HepG2 (cell line): ENCODE results near the gene KMT5C. TPM values are rescaled to one million over a fixed set of nuclear protein-coding genes. Genes with fewer than 3 reads are reported as not detected.
A peak's percentile ranks its signal among the peaks of the same experiment; 100 is the strongest.

Source experiments
- ATAC-seq: fragments of 200-7000 bp; cut with Tn5 transposase; 3 replicates; pipeline ENCODE4 v1.9.1; 2020; ENCODE audit warnings: mild to moderate bottlenecking, moderate library complexity
- BruUV-seq: library from RNA; stranded (reverse); fragments of 400-500 nt; replicated peaks from 2 replicates; lab custom pipeline; 2021; lab: Mats Ljungman, UMichigan
- CTCF ChIA-PET: fragments of 300-600 bp; formaldehyde crosslinking; extraction: SDS; loops from one replicate; lab custom pipeline; 2021; ENCODE audit warnings: low total read pairs, inconsistent platforms, low intra/inter-chr PET ratio; lab: Yijun Ruan, JAX
- POLR2A ChIA-PET: fragments of 350-600 bp; sonication (Branson Sonifier 250); formaldehyde crosslinking; loops from one replicate; lab custom pipeline; 2020; ENCODE audit warnings: antibody characterized with exemption, inconsistent platforms; lab: Yijun Ruan, JAX
- DNase-seq: peaks from one replicate; pipeline ENCODE4 v3.0.0-alpha.2; 2015; ENCODE audit warnings: low spot score
- FAIRE-seq: peaks from 3 replicates; lab custom pipeline; 2011; peaks lifted over from hg19 to GRCh38; lab: Jason Lieb, UNC
- H2AFZ ChIP-seq: one replicate; pipeline ENCODE4 v1.6.1; 2011; ENCODE audit warnings: low read length, inconsistent platforms
- H3K27ac ChIP-seq: fragments of 300-600 bp; 3 replicates; pipeline ENCODE4 v1.8.0; 2011; ENCODE audit warnings: mixed run types, mild to moderate bottlenecking, mixed read lengths, low read length, inconsistent platforms; ENCODE audit not compliant: insufficient read depth; ENCODE audit errors: extremely low read length
- H3K27me3 ChIP-seq, 2 experiments: fragments of 200-600 bp in 1 of 2; 2 replicates in 1 of 2; 3 replicates in 1 of 2; pipeline versions ENCODE4 v1.6.0 to v1.8.0; 2011; ENCODE audit warnings: low read length in 2 of 2, mild to moderate bottlenecking in 2 of 2, moderate library complexity in 2 of 2, inconsistent platforms in 1 of 2; ENCODE audit not compliant: insufficient read depth in 2 of 2, control insufficient read depth in 1 of 2
- H3K36me3 ChIP-seq, 2 experiments: fragments of 200-600 bp in 1 of 2; replicated peaks in 1 of 2; 2 replicates in 1 of 2; 3 replicates in 1 of 2; pipeline versions ENCODE4 v1.5.1 to v1.8.0; 2011; ENCODE audit warnings: low read length in 2 of 2, inconsistent platforms in 1 of 2; ENCODE audit not compliant: insufficient read depth in 2 of 2, control insufficient read depth in 1 of 2
- H3K4me1 ChIP-seq: 2 replicates; pipeline ENCODE4 v1.5.1; 2012; ENCODE audit warnings: low read length, inconsistent platforms; ENCODE audit not compliant: insufficient read depth
- H3K4me2 ChIP-seq: 2 replicates; pipeline ENCODE4 v1.6.0; 2011; ENCODE audit warnings: low read depth, low read length, inconsistent platforms
- H3K4me3 ChIP-seq, 3 experiments: fragments of 200-600 bp in 1 of 3; sonication (generic), shearing (Covaris generic) in 1 of 3; replicated peaks in 1 of 3; 2 replicates each; pipeline ENCODE4 v1.5.1; 2011 to 2016; ENCODE audit warnings: low read length in 3 of 3, inconsistent platforms in 2 of 3, low read depth in 2 of 3, mild to moderate bottlenecking in 2 of 3, control low read depth in 1 of 3, mixed read lengths in 1 of 3; ENCODE audit not compliant: insufficient read depth in 1 of 3
- H3K79me2 ChIP-seq: one replicate; pipeline ENCODE4 v1.6.1; 2011; ENCODE audit warnings: low read length, inconsistent platforms; ENCODE audit not compliant: insufficient read depth
- H3K9ac ChIP-seq: 2 replicates; pipeline ENCODE4 v1.6.0; 2011; ENCODE audit warnings: mild to moderate bottlenecking, low read depth, low read length, inconsistent platforms; ENCODE audit not compliant: insufficient read depth
- H3K9me3 ChIP-seq: 2 replicates; pipeline ENCODE4 v1.5.1; 2012; ENCODE audit warnings: mild to moderate bottlenecking, low read length
- H4K20me1 ChIP-seq: 2 replicates; pipeline ENCODE4 v1.6.0; 2011; ENCODE audit warnings: inconsistent platforms, mild to moderate bottlenecking, low read length, moderate library complexity; ENCODE audit not compliant: insufficient read depth
- AGO2 ChIP-seq: fragments of 200-400 bp; formaldehyde crosslinking; optimal IDR thresholded peaks from 2 replicates; pipeline ENCODE3; 2017; ENCODE audit warnings: mild to moderate bottlenecking, low read depth, low read length, moderate library complexity
- KDM2A ChIP-seq: sonication (generic); formaldehyde crosslinking; IDR thresholded peaks from 2 replicates; pipeline ENCODE4 v1.4.0; 2020; ENCODE audit warnings: low read depth, missing genetic modification reagents, borderline replicate concordance
- NONO ChIP-seq, 2 experiments: fragments of 450-650 bp in 1 of 2; sonication (generic) in 1 of 2; formaldehyde crosslinking in 1 of 2; IDR thresholded peaks in 1 of 2; conservative IDR thresholded peaks in 1 of 2; 2 replicates each; pipeline versions ENCODE4 v1.6.1 to v1.8.0; 2017 to 2022; ENCODE audit warnings: mild to moderate bottlenecking in 1 of 2, missing genetic modification reagents in 1 of 2, moderate library complexity in 1 of 2
- POLR2A ChIP-seq, 2 experiments: IDR thresholded peaks; 2 replicates each; pipeline ENCODE4 v1.6.1; 2011; ENCODE audit warnings: low read depth in 2 of 2, low read length in 2 of 2, mild to moderate bottlenecking in 1 of 2, moderate library complexity in 1 of 2; ENCODE audit not compliant: insufficient read depth in 1 of 2
- POLR2AphosphoS5 ChIP-seq: IDR thresholded peaks from 2 replicates; pipeline ENCODE4 v1.6.1; 2012; ENCODE audit warnings: low read depth, low read length
- RBFOX2 ChIP-seq: fragments of 200-400 bp; formaldehyde crosslinking; IDR thresholded peaks from 2 replicates; pipeline ENCODE4 v1.6.1; 2017; ENCODE audit warnings: low read depth, mild to moderate bottlenecking, low read length
- REPIN1 ChIP-seq: sonication (generic); formaldehyde crosslinking; IDR thresholded peaks from 2 replicates; pipeline ENCODE4 v1.8.0; 2022; ENCODE audit warnings: missing genetic modification reagents, low read depth, mild to moderate bottlenecking, borderline replicate concordance
- SALL1 ChIP-seq: sonication (generic); formaldehyde crosslinking; IDR thresholded peaks from 2 replicates; pipeline ENCODE4 v1.8.0; 2022; ENCODE audit warnings: mild to moderate bottlenecking, missing genetic modification reagents
- ZFX ChIP-seq: sonication (generic); formaldehyde crosslinking; IDR thresholded peaks from 2 replicates; pipeline ENCODE4 v1.4.0; 2020; ENCODE audit warnings: mild to moderate bottlenecking, low read depth, missing genetic modification reagents, moderate library complexity
- ZZZ3 ChIP-seq: sonication (generic); formaldehyde crosslinking; IDR thresholded peaks from 2 replicates; pipeline ENCODE4 v1.4.0; 2020; ENCODE audit warnings: missing genetic modification reagents, mild to moderate bottlenecking, borderline replicate concordance
- WGBS: methylation state at CpG from one replicate; pipeline ENCODE4 v1.1.6; 2017; ENCODE audit warnings: low lambda C conversion rate; 5-methylcytosine and 5-hydroxymethylcytosine counted together
- in situ Hi-C: cut with HindIII; loops from 2 replicates; pipeline ENCODE4 v1.10.0; 2017; ENCODE audit warnings: low pct_unique_long_range_greater_than_20kb; ENCODE audit not compliant: extremely low pct_ligation_motif_present
- intact Hi-C: fragments of 100-400 bp; cut with micrococcal nuclease; formaldehyde crosslinking; loops from one replicate; pipeline ENCODE4 v1.10.0; 2022; ENCODE audit not compliant: unreplicated experiment
- polyA plus RNA-seq, 8 experiments: library from polyadenylated mRNA; depleted of rRNA in 3 of 8; stranded (reverse) in 7 of 8; unstranded in 1 of 8; fragments of >200 nt; fragmentation: Illumina TruSeq in 4 of 8; extraction: Trizol in 4 of 8; gene quantifications; 2 replicates each; pipeline versions ENCODE4 v1.2.1 to v1.2.3, GENCODE V29; 2011 to 2016; ENCODE audit warnings: low read depth in 4 of 8, missing spikeins in 1 of 8, mixed read lengths in 1 of 8; ENCODE audit not compliant: insufficient read depth in 1 of 8
- total RNA-seq, 5 experiments: library from RNA; depleted of rRNA; stranded (reverse); fragments of >200 nt; fragmentation: Illumina TruSeq; extraction: Trizol; gene quantifications; 2 replicates each; pipeline ENCODE4 v1.2.3, GENCODE V29; 2016; ENCODE audit warnings: low read depth in 1 of 5

The KMT5C gene
- total and polyA plus RNA-seq, 2 of the 13 experiments (the other 11 are each of a cell fraction or from before 2014, with no cell fraction given) = 5.5 to 9.0 TPM

DNA sequence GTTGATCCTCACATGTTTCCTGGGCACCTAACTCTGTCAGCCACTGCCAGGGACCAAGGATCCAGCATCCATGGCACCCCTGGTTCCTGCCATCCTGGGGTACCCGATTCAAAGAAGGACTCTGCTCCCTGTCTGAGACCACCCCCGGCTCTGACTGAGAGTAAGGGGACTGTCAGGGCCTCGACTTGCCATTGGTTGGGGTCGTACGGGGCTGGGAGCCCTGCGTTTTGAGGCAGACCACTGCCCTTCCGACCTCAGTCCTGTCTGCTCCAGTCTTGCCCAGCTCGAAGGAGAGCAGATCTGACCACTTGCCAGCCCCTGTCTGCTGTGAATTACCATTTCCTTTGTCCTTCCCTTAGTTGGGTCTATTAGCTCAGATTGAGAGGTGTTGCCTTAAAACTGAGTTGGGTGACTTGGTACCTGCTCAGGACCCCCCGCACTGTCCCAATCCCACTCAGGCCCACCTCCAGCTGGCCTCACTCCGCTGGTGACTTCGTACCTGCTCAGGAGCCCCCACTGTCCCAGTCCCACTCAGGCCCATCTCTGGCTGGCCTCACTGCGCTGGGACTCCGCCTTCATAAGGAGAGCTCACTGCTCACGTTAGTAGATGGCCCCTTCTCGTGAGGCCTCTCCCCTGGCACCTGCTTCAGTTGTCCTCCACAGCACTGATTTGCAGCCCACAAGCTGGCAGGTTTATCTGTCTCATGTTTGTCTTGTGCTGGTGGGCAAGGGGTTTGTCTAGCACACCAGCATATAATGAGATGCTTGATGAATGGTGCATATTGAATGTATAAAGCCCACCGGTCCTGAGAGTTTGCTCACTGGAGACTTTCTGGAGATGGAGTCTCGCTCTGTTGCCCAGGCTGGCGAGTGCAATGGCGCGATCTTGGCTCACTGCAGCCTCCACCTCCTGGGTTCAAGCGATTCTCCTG, 50.0 kb downstream of the KMT5C start:
- DNase-seq (no peak), ATAC-seq (no peak)
- Histone ChIP-seq H3K79me2 (peaks cover 27% of the 10 kb centered on the region), H3K9ac (no peak overlapping the region), H3K27ac (no peak overlapping the region), H3K4me1 (peaks cover 59% of the 10 kb centered on the region), H3K27me3 (no peaks in the 10 kb centered on the region; a peak in 1 of 5 replicates)
- intact Hi-C loops = loop anchor here (5.0 kb wide), 1 partner anchor 57 kb away; no protein-coding TSS in a partner anchor
- CTCF ChIA-PET = no interaction called here
- TF ChIP-seq RBFOX2 (peak; percentile 68), NONO (IDR thresholded peaks at IDR 0.05) (no peak), NONO (CRISPR knock-in tag; conservative IDR thresholded peaks at IDR 0.05) (peak; percentile 43; the same call in 1 of the 2 replicates), POLR2A (IDR thresholded peaks at IDR 0.05; ENCODE audit: insufficient read depth in 1 of 2, low read depth in 2 of 2, low read length in 2 of 2) (peak in 1 of 2 experiments; percentile 37; a peak in 2 of 4 replicates), REPIN1 (CRISPR knock-in tag) (no peak), ZZZ3 (CRISPR knock-in tag) (no peak), POLR2AphosphoS5 (peak; percentile 18; the same call in 1 of the 2 replicates), KDM2A (CRISPR knock-in tag) (0 out of 2 replicates have a peak, but pooled peaks have one; percentile 2), SALL1 (0 out of 2 replicates have a peak, but pooled peaks have one; percentile 28), AGO2 (peak; percentile 90), ZFX (CRISPR knock-in tag) (no peak)
- TF ChIP-seq, all 625 proteins: peak for 7
- in situ Hi-C loops = no loop called here
- POLR2A ChIA-PET = interaction anchor here (0.6 to 9.7 kb wide), 10 partner anchors 14 to 186 kb away, joined by 3 to 62 read pairs (median 4); partner anchors contain the start of genes HSPBP1, KMT5C and UBE2S
- Histone ChIP-seq H4K20me1 (peaks cover 48% of the 10 kb centered on the region), H3K9me3 (no peaks in the 10 kb centered on the region), H2AFZ (no peak overlapping the region), H3K36me3 (peaks cover 16 to 35% of the 10 kb centered on the region in 2 experiments), H3K4me3 (no peak overlapping the region), H3K4me2 (no peak overlapping the region)
- 90% methylated on average over 11 of the region's 21 CpGs for WGBS
- no peak for FAIRE-seq
- BruUV-seq = no TSS peak
